ENCODE results near the gene LRIT3.
"Not testable (repeated sequence)": the region's sequence is repeated elsewhere in the genome, so short reads cannot be mapped to it uniquely, and the experiment has no call there.

The LRIT3 gene

DNA sequence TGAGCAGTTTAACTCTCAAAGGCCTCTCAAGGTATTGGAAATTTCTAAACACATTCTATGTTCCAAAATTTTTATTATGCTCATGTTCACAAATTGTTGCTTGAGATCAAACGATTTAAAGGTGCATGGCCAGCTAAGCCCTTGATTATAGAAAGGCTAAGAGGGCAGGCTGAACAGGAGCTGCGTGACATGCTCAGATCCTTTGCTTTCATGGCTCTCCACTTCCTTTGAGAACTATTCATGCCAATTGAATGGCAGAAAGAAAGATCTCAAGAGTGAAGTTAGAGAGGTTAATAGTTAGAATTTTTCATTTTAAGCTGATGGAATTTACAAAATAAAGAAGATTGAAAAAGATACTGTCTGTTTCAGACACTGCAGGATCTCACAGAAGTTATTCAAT, 594 bp downstream of the LRIT3 start:
- DNase-seq (ENCODE audit: low read depth), result no peak

- no peak for DNase-seq (ENCODE audit: low read depth)
These were observed 2.7 kb downstream of the LRIT3 start for GRCh38 chr4:109850601-109851000.

DNA sequence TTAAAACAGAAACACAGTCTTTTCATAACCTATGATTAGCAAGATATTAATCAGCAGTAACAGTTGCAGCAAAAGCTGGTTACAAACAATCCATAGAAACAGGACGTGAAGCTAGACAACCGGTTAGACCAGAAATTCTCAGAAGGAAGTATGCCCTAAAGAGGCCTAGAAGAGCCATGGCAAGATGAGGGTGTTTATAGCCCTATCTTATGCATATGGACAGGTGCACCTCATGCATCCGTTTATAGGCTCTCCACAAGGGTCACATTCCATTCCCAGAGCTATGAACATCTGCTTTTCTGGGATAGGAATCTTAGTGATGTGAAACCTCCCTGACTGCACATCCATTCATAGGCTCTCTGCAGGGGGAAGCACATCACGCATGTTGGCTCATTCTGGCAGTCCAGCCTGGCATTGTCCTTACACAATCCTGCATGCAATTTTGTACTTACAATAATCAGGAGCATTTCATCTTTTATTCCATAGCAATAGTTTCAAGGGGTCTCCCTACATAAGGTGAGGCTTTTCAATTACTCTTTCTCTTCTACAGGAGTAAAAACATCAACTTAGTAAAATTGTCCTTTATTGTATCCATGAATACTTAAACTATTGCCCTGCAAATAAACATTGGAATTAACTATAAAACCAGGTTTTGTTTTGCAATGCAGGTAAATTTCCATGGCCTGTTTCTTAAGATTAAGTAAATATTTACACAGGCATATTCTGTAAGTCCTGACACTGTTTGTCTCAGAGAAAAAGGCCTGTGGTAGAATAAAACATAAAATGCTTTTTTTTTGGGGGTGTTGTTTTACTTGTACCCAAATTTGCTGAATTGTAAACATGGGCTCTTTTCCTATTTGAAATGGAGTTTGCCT, 11.8 kb downstream of the LRIT3 start:
- not testable (repeated sequence) for DNase-seq (ENCODE audit: low read depth)

GRCh38 chr4:109861271-109861670, 13.4 kb downstream of the LRIT3 start:
- DNase-seq (ENCODE audit: low read depth), result no peak

DNA sequence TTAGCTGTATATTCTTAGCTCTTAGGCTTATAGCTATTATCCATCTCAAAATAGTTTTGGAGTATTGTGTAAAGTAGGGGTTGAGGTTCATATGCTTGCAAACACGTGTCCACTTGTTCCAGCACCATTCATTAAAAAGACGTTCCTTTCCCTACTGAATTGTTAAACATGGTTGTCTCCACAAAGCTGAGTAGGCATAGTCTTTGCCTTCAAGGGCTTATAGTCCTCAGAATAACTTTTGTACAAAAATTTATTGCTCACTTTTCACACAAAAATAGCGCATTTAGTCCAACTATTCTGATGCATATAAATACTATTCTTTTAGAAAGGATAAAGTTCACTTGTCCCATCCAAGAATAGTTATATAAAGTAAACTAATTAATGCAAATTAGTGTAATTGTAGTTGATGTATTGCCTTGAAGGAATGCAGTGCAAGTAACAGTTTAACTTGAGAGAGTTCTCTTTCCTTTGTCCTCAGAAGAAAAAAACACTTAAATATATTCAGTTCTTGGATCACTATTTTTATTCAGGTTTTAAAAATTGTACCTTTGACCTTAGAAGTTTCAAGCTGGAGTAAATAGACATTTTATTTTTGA, 14.1 kb downstream of the LRIT3 start:
- DNase-seq (ENCODE audit: low read depth), result no peak

DNA sequence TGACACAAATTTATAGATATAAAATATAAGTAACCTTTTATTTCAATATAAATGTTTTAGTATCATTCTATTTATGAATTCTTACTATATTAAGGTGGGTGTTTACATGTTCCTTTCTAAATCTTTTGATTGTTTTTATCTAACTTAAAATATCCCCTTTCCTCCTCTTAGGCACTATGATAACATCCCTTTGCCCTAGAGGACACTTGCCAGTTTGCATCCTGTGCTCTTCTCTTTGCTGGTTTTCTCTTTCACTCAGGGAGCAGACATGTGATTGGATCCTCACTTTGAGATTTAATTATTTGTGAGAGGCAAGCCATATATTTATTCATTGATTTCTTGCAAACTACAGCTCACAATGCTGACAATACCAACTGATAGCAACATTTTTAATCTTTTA, 16.2 kb downstream of the LRIT3 start:
- no peak for DNase-seq (ENCODE audit: low read depth)

DNA sequence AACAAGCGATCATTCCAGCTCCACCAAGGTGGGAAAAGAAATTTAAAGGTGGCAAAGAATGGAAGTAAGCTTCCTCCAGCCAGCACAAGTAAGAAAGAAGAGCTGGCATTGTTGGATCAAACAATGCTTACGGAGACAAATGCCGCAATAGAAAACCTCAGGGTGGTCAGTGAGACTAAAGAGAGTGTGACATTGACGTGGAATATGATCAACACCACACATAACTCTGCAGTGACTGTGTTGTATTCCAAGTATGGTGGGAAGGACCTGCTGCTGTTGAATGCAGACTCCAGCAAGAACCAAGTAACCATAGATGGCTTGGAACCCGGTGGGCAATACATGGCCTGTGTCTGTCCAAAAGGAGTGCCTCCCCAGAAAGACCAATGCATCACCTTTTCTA, 22.2 kb downstream of the LRIT3 start:
- DNase-seq (ENCODE audit: low read depth), result no peak

GRCh38 chr4:109872065-109872464, 24.2 kb downstream of the LRIT3 start:
- DNase-seq (ENCODE audit: low read depth), result no peak

- DNase-seq (ENCODE audit: low read depth), result no peak
These were observed 25.2 kb downstream of the LRIT3 start for GRCh38 chr4:109872950-109873656.

DNA sequence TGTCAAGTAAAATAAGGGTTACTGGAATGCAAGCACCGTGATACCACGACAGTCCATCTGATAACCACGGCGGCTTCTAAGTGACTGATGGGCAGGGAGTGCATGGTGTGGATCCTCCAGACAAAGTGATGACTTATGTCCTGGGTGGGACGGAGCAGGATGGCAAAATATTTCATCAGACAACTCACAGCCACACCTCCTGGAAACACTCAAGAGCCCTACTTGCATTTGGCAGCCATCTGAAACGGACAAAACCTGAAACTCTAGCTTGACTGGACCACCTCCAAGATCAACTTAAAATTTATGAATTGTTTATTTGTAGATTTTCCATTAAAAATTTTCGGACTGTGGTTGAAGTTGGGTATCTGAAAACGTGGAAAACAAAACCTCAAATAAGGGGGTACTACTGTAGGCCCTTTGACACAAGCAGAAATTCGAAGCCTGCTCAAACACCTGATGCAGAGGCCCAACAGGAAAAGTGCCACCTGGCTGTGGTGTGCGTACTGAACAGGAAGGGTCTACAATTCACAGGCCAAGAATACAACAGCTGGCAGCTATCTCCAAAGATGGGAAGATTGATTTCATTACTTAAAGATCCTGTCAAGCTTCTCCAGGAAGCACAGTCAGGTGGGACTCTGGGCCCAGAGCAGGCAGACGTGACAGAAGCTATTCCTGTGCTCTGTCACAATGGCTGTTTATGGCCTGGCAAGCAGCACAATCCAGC, 26.0 kb downstream of the LRIT3 start:
- DNase-seq (ENCODE audit: low read depth), result no peak

DNA sequence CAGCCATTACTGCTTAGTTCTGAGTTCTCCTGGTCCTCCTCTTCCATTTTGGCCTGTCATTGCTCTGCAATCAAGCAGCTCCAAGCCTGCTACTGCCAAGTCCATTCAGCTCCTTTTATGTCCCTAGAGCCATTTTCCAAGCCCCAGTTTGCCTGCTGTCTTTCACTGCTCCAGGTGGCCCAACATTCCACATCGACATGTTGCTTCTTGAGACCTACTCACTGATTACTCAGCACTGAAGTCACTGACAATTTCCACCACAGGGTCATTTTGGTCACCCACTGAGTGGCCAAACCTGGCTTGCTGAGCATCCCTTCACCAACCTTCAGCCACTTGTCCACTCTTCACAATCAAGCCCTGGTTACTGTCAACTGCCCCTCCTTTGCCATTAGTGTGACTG, 27.2 kb downstream of the LRIT3 start:
- no peak for DNase-seq (ENCODE audit: low read depth)

DNA sequence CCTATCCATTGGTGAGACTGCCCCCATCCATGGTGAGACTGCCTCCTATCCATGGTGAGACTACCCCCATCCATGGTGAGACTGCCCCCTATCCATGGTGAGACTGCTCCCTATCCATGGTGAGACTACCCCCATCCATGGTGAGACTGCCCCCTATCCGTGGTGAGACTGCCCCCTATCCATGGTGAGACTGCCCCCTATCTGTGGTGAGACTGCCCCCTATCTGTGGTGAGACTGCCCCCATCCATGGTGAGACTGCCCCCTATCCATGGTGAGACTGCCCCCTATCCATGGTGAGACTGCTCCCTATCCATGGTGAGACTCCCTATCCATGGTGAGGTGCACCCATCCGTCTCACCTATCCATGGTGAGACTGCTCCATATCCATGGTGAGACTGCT, 27.6 kb downstream of the LRIT3 start:
- not testable (repeated sequence) for DNase-seq (ENCODE audit: low read depth)

GRCh38 chr4:109876634-109877265, 28.8 kb downstream of the LRIT3 start:
- no peak for DNase-seq (ENCODE audit: low read depth)

DNA sequence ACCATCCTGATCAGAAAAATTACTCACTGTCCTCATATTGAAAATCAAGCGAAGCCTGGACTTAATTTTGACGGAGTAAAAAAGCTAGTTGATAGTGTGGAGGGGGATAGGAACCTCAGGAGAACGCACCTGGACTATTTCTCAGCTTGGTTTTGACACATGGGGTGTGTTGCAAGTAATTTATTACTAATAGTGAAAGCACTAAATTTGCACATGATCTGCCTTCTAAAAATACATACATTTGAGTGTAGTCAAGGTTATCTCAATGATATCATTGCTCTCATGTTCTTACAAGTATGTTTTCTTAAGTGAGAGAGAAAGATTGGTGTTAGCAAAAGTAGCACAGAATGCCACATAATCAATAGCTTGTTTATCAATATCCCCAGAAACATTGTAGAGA, 29.5 kb downstream of the LRIT3 start:
- DNase-seq (ENCODE audit: low read depth), result no peak

DNA sequence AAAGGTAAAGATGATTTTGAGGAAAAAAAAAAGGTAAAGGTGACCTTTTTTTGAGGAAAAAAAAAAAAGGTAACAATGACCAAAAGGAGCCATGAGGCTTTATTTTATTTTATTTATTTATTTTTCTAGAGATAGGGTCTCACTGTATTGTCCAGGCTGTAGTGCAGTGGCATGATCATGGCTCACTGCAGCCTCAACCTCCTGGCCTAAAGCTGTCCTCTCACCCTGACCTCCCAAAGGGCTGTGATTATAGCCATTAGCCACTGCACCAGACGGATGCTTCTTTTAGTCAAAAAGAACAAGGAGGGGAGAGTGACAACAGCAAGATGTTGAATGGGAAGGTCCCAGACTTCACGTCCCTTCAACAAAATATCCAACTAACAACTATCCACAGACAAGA, 30.4 kb downstream of the LRIT3 start:
- DNase-seq (ENCODE audit: low read depth), result no peak

- no peak for DNase-seq (ENCODE audit: low read depth)
These were observed 31.2 kb downstream of the LRIT3 start for GRCh38 chr4:109879081-109879480.

DNA sequence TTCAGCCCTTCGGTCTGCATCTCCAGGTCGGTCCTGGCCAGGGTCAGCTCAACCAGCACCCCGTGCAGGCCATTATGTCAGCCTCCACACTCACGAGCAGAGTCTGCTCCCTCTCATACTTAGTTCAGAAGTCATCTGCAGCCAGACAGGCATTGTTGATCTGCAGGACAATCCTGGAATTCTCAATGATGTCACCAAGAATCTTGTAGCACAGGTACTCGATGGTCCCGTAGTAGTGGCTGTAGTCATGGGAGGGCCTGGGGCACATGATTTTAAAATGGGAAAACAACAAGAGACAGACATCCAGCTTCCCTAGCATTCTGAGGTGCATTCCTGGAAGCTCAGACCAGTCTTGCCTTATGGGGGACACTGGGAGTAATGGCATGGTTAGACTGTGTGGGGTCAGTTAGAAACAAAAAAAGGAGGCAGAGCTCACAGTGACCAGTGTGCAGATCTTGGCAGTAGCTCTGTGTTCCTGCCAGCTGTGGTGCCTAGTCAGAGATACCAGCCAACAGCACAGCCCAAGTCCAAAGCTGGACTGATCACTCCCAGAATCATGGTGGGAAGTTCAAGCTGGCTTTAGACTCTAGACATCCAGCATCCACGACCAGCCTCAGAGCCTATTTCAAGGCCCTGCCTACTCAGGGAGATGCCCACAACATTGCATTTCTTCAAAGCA, 31.9 kb downstream of the LRIT3 start:
- DNase-seq (ENCODE audit: low read depth), result no peak

DNA sequence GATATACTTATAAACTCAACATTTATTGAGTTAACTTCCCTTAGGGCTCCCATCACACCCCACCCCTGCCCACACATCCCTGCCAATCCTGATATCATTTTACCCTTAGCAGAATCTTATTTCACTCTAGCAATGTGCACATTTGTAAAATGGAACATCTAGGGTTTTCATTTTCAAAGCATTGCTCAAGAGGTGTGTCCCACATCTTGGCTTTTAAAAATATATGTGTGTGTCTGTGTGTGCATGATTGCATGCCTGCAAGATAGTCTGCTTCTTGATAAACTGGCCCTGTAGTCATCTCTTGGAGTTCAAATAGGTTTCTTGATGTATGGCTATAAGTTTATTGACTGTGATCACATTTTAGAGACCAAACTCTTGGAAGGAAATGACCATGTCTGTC, 38.4 kb downstream of the LRIT3 start:
- DNase-seq (ENCODE audit: low read depth), result no peak

DNA sequence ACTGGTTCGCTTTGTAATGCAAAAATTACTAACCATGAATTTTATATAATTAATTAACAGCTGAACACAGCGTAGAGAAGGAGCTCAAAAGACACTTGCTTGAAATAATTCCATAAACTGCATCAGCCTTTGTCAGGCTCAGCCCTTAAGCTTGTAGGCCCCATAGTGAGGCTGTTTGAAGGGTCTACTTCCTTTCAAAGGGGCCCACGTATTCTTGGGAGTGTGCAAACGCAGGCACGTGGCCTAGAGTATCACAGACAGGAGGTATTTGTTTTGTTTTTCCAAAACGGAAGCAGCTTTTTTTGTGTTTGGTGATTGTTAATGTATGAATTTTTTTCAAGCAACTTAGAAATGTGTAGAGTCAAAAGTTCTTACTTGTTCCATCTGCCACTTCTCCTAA, 39.2 kb downstream of the LRIT3 start:
- no peak for DNase-seq (ENCODE audit: low read depth)

- no peak for DNase-seq (ENCODE audit: low read depth)
These were observed 42.2 kb downstream of the LRIT3 start for GRCh38 chr4:109890076-109890475.

- DNase-seq (ENCODE audit: low read depth), result no peak
These were observed 54.8 kb downstream of the LRIT3 start for GRCh38 chr4:109902559-109903251.
